Ovary (tissue), 9 donors: ENCODE measurements around the gene ST6GALNAC2. TPM values are rescaled to one million over a fixed set of nuclear protein-coding genes. Genes with fewer than 3 reads are reported as not detected.
A peak's percentile ranks its signal among the peaks of the same experiment; 100 is the strongest.

Experiments
- DNase-seq, 5 donors: peaks; one replicate each; pipeline ENCODE4 v3.0.0-alpha.2; 2019 to 2020
- H3K27ac ChIP-seq, 2 donors: fragments of 200-600 bp; one replicate each; pipeline versions ENCODE4 v1.5.1 to v1.8.0; 2019 to 2022
- H3K27me3 ChIP-seq: fragments of 200-600 bp; one replicate; pipeline ENCODE4 v1.8.0; 2022
- H3K36me3 ChIP-seq: fragments of 200-600 bp; sonication (generic); one replicate; pipeline ENCODE4 v1.5.1; 2019
- H3K4me1 ChIP-seq: one replicate; pipeline ENCODE4 v1.8.1; 2013; ENCODE audit warnings: mild to moderate bottlenecking, moderate library complexity; ENCODE audit not compliant: insufficient read depth
- H3K4me3 ChIP-seq: fragments of 200-600 bp; sonication (generic); one replicate; pipeline ENCODE4 v1.5.1; 2017
- H3K9me3 ChIP-seq, 2 donors: fragments of 200-600 bp in 1 of 2; sonication (generic) in 1 of 2; one replicate each; pipeline versions ENCODE4 v1.5.1 to v1.8.1; 2013 to 2019; ENCODE audit warnings: mild to moderate bottlenecking in 1 of 2, moderate library complexity in 1 of 2
- EP300 ChIP-seq: sonication (generic); formaldehyde crosslinking; IDR thresholded peaks from one replicate; pipeline ENCODE4 v1.6.1; 2017; ENCODE audit warnings: antibody characterized with exemption
- POLR2A ChIP-seq: fragments of 450-650 bp; IDR thresholded peaks from one replicate; pipeline ENCODE4 v1.6.1; 2017; ENCODE audit warnings: antibody characterized with exemption, mild to moderate bottlenecking, moderate library complexity
- WGBS, 3 donors: extraction: QIAGEN DNeasy Blood & Tissue Kit in 1 of 3; methylation state at CpG; one replicate each; pipeline versions ENCODE4 v1.1.5 to v1.1.7; 2013 to 2017; 5-methylcytosine and 5-hydroxymethylcytosine counted together
- intact Hi-C, 4 donors: fragments of 100-400 bp; cut with DNase I; formaldehyde crosslinking; loops; one replicate each; pipeline versions ENCODE4 v1.11.0 to v1.15.1; 2022 to 2023
- polyA plus RNA-seq, 2 donors: library from polyadenylated mRNA; stranded (reverse); fragments of 200-250 nt in 1 of 2; fragments of 350-450 nt in 1 of 2; fragmentation: Illumina TruSeq in 1 of 2; extraction: RNeasy Lipid Tissue Mini Kit (QIAGEN cat#74804) in 1 of 2; gene quantifications; one replicate each; pipeline ENCODE4 v1.2.3, GENCODE V29; 2013 to 2014
- total RNA-seq, 7 donors: library from RNA; depleted of rRNA in 2 of 7; stranded (reverse); fragments of >200 nt in 2 of 7; fragmentation: NEBNext Ultra II Directional in 3 of 7; extraction: Animal tissue kit (Norgen Biotek cat#: 25700) in 3 of 7; gene quantifications; one replicate each; pipeline versions ENCODE4 v1.1.0 to v1.2.4, GENCODE V29; 2016 to 2023
- TF ChIP-seq, protein P1 (sequence below), 3 donors: fragments of 450-650 bp in 2 of 3; fragments of 200-600 bp in 1 of 3; IDR thresholded peaks; one replicate each; pipeline versions ENCODE4 v1.5.1 to v1.8.0; 2016 to 2022; ENCODE audit warnings: antibody characterized with exemption in 3 of 3, mild to moderate bottlenecking in 1 of 3
- donor health status: DM: no; HTN: no; CAD: no; lungs with moderate emphysema.
- donor health status: DM: no; HTN: no; CAD: no.
- donor health status: Bipolar disorder and iron deficiency.
- donor health status: DM: yes; HTN: yes; CAD: no.
- donor health status: DM: no; HTN: no; CAD: no.
- donor health status: DM: yes; HTN: yes; CAD: no.

The ST6GALNAC2 gene
- total and polyA plus RNA-seq, 9 donors = 1.4 to 61.6 (median 4.9) TPM

- peaks cover 43% of the 10 kb centered on the region for H3K4me1 ChIP-seq
- TF ChIP-seq EP300 = no peak
- TF ChIP-seq POLR2A = no peak
- TF ChIP-seq, protein P1, sequence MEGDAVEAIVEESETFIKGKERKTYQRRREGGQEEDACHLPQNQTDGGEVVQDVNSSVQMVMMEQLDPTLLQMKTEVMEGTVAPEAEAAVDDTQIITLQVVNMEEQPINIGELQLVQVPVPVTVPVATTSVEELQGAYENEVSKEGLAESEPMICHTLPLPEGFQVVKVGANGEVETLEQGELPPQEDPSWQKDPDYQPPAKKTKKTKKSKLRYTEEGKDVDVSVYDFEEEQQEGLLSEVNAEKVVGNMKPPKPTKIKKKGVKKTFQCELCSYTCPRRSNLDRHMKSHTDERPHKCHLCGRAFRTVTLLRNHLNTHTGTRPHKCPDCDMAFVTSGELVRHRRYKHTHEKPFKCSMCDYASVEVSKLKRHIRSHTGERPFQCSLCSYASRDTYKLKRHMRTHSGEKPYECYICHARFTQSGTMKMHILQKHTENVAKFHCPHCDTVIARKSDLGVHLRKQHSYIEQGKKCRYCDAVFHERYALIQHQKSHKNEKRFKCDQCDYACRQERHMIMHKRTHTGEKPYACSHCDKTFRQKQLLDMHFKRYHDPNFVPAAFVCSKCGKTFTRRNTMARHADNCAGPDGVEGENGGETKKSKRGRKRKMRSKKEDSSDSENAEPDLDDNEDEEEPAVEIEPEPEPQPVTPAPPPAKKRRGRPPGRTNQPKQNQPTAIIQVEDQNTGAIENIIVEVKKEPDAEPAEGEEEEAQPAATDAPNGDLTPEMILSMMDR (IDR thresholded peaks at IDR 0.05) = no peak
- no peaks in the 10 kb centered on the region for H3K27me3 ChIP-seq
- intact Hi-C loops = no loop called here
- DNase-seq = no peak
- WGBS, 3 donors = 90 to 92% (median 90%) methylated on average over 10 of the region's 10 CpGs
- no peaks in the 10 kb centered on the region for H3K36me3 ChIP-seq
- no peak overlapping the region for H3K27ac ChIP-seq
- no peaks in the 10 kb centered on the region for H3K9me3 ChIP-seq
- H3K4me3 ChIP-seq = no peak overlapping the region
Measured at GRCh38 chr17:76541739-76542454, 43.8 kb downstream of the ST6GALNAC2 start.

- whole genome bisulfite sequencing, 3 donors = 2 to 10% (median 6%) methylated on average over 23 to 27 of the region's 27 CpGs
- intact Hi-C loops = no loop called here
- Histone ChIP-seq H3K9me3 (no peaks in the 10 kb centered on the region), H3K4me3 (peak overlapping the region; percentile 15), H3K4me1 (peaks cover 32% of the 10 kb centered on the region), H3K27me3 (no peaks in the 10 kb centered on the region), H3K27ac (no peak overlapping the region), H3K36me3 (no peaks in the 10 kb centered on the region)
- TF ChIP-seq EP300 = no peak
- TF ChIP-seq, protein P1 (IDR thresholded peaks at IDR 0.05) = peak; percentile 25 to 45 (median 27)
- peak; percentile 29 for TF ChIP-seq POLR2A
- DNase-seq = peak; percentile 90 to 95 (median 92)
Measured at GRCh38 chr17:76540381-76541300, 45.0 kb downstream of the ST6GALNAC2 start.

DNA sequence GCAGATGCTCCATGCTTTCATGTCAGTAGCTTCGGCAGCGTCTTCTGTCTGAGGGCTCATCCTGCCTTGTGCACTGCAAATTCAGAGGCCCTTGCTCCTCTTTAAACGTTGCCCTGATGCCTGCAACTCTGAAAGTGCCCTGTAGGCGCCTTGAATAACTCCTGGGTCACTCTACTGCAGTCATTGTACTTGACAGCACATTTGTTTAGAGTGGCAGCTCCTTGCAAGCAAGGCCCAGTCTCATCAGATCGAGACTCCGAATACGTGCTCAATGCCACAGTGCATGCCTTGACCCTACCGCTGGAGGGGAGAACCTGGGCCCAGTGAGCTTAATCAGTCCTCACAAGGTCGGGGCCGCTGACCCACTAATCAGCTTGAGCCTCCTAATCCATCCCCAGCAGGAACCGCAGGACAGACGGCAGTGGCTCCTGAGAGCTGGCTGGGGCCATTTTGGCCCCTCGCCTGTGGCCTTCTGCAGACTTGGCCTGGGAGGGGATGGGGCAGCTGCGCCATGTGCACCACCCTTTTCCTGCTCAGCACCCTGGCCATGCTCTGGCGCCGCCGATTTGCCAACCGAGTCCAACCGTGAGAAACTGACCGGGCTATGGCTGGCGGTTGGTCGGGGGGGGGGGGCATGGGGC, 45.9 kb downstream of the ST6GALNAC2 start, which contains the start of gene PRCD:
TSS of gene PRCD (plus strand) at position 414 of the 641 bp plus-strand sequence. CDS start at position 512, 98 bp downstream.
- Histone ChIP-seq H3K9me3 (no peaks in the 10 kb centered on the region), H3K27ac (no peak within 1 kb of the TSS), H3K36me3 (no peaks in the 10 kb centered on the region), H3K27me3 (no peaks in the 10 kb centered on the region), H3K4me3 (peak within 1 kb of the TSS; percentile 15), H3K4me1 (peaks cover 26% of the 10 kb centered on the region)
- DNase-seq = peak in 2 of 5 donors; percentile 33 to 42
- 77 to 87% (median 80%) methylated on average over 21 to 22 of the region's 22 CpGs for WGBS, 3 donors
- intact Hi-C loops = loop anchor here in 1 of 4 donors (10.0 kb wide), 1 partner anchor 165 kb away; no protein-coding TSS in a partner anchor
- TF ChIP-seq POLR2A (no peak), EP300 (no peak)
- TF ChIP-seq, protein P1 (IDR thresholded peaks at IDR 0.05) = no peak

DNA sequence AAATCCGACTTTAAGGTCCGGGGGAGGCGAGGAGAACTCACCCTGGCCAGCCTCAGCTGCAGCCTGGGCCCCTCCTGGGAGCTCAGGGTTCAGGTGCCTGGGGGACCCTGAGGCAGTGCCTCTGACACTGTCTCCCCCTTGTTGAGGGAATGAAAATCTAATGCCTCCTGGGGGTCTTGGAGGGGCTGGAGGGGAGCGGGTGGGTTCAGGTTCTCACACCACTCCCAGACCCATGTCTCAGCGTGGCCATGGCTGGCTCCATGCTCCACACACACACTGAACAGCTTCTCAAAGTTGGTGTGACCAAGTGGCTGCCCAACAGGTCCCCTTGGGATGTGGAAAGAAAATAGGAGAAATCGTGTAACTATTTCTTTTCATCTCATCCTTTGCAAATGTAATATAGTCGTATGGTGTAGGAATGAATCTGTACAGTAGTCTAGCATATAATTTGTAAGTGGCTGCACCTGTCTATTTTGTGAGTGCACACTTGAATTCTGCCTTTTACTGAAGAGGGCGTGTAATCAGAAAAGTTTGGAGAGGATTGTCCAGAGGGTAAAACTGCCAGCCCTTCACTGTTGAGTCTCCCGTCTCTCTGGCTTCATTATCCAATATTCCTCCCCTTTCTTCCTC, 46.6 kb downstream of the ST6GALNAC2 start:
- Histone ChIP-seq H3K27ac (no peak overlapping the region), H3K4me1 (peaks cover 19% of the 10 kb centered on the region), H3K27me3 (no peaks in the 10 kb centered on the region), H3K36me3 (no peaks in the 10 kb centered on the region), H3K9me3 (no peaks in the 10 kb centered on the region), H3K4me3 (no peak overlapping the region)
- TF ChIP-seq, protein P1 (IDR thresholded peaks at IDR 0.05) = no peak
- TF ChIP-seq POLR2A (no peak), EP300 (no peak)
- WGBS, 3 donors = 80 to 86% (median 81%) methylated on average over 9 of the region's 9 CpGs
- intact Hi-C loops = loop anchor here in 1 of 4 donors (10.0 kb wide), 1 partner anchor 166 kb away; no protein-coding TSS in a partner anchor
- DNase-seq = no peak
